ENCODE results near the gene CELF5.

GRCh38 chr19:3310711-3311110, 86.2 kb downstream of the CELF5 start:
- TF ChIP-seq CTCF (tag by site-specific recombination; IDR thresholded peaks at IDR 0.05) (no peak), ZNF621 (tag by site-specific recombination; IDR thresholded peaks at IDR 0.05) (no peak), ZNF610 (tag by site-specific recombination; IDR thresholded peaks at IDR 0.05; ENCODE audit: borderline replicate concordance) (no peak), KLF10 (tag by site-specific recombination; IDR thresholded peaks at IDR 0.05) (no peak), ZNF324 (tag by site-specific recombination; IDR thresholded peaks at IDR 0.05) (no peak), SETDB1 (IDR thresholded peaks at IDR 0.05; ENCODE audit: insufficient read length, low read length) (no peak), ZNF488 (tag by site-specific recombination; IDR thresholded peaks at IDR 0.05) (no peak), ZBTB26 (tag by site-specific recombination; optimal IDR thresholded peaks at IDR 0.05) (no peak), ZNF155 (tag by site-specific recombination; IDR thresholded peaks at IDR 0.05) (no peak), YY2 (tag by site-specific recombination; IDR thresholded peaks at IDR 0.05) (no peak), ZNF747 (tag by site-specific recombination; IDR thresholded peaks at IDR 0.05) (no peak), ELK4 (IDR thresholded peaks at IDR 0.05; ENCODE audit: borderline replicate concordance, low read depth, low read length) (no peak), ZNF398 (tag by site-specific recombination; IDR thresholded peaks at IDR 0.05) (no peak)
